ENCODE data around the gene STRA8.

DNA sequence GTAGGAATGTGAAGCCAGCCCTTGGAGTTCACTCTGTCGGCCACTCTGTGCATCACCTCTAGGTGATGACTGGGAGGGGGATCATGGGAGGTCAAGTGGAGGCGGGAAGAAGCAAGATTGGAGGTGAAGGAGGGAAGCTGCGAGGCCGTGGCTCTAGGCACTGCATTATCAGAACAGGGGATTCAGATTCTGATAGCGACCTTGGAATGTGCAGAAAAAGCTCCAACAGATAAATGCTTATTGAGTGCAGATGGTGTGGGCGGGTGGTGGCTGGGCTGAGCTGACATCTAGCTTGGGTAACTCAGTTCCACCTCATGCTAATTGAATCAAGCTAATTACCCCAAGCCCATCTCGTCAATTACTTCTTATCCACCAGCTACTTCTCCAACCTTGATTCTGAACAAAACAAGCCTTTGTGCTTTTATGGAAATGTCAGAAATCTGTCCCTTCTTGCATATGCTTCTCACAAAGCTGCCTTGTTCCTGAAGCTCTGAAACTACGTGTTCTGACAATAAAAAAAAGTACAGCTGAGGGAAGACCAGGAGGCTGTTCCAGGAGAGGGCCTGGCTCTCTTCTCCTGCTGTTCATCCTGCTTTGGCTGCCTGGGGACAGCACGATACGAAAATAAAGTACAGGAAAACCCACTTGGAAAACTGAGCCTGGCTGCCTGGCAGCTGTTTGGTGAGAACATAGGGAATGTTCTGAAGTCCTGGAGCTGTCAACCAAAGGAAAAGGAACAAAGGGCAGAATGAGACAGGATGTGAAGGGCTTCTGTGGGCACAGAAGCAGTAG is 27.5 kb downstream of the STRA8 start:
- peak; percentile 63 for TF ChIP-seq GATA2 (IDR thresholded peaks at IDR 0.05; ENCODE audit: low read depth, low read length)
- no peak for TF ChIP-seq GATA3 (IDR thresholded peaks at IDR 0.05; ENCODE audit: low read depth, low read length)
